Esophagus squamous epithelium (tissue), 4 donors: ENCODE data around the gene CAMK2A.

ENCODE experiments used
- POLR2A ChIP-seq, 4 donors: fragments of 450-650 bp; IDR thresholded peaks; one replicate each; pipeline ENCODE4 v1.6.1; 2017; ENCODE audit warnings: antibody characterized with exemption in 4 of 4, mild to moderate bottlenecking in 4 of 4, moderate library complexity in 3 of 4
- TF ChIP-seq, protein P1 (sequence below), 6 experiments: fragments of 450-650 bp in 4 of 6; fragments of 200-600 bp in 2 of 6; sonication (generic) in 2 of 6; IDR thresholded peaks; one replicate each; pipeline ENCODE4 v1.5.1; 2016 to 2019; ENCODE audit warnings: antibody characterized with exemption in 6 of 6, mild to moderate bottlenecking in 4 of 6, moderate library complexity in 4 of 6

GRCh38 chr5:150326707-150327106 lies 37.1 kb upstream of the CAMK2A start:
- TF ChIP-seq, protein P1, sequence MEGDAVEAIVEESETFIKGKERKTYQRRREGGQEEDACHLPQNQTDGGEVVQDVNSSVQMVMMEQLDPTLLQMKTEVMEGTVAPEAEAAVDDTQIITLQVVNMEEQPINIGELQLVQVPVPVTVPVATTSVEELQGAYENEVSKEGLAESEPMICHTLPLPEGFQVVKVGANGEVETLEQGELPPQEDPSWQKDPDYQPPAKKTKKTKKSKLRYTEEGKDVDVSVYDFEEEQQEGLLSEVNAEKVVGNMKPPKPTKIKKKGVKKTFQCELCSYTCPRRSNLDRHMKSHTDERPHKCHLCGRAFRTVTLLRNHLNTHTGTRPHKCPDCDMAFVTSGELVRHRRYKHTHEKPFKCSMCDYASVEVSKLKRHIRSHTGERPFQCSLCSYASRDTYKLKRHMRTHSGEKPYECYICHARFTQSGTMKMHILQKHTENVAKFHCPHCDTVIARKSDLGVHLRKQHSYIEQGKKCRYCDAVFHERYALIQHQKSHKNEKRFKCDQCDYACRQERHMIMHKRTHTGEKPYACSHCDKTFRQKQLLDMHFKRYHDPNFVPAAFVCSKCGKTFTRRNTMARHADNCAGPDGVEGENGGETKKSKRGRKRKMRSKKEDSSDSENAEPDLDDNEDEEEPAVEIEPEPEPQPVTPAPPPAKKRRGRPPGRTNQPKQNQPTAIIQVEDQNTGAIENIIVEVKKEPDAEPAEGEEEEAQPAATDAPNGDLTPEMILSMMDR (IDR thresholded peaks at IDR 0.05) = no peak
- TF ChIP-seq POLR2A (IDR thresholded peaks at IDR 0.05) = no peak
